ENCODE measurements around the gene SYNE1.

- no peak for TF ChIP-seq ZBED1 (IDR thresholded peaks at IDR 0.05; ENCODE audit: borderline replicate concordance)
- TF ChIP-seq, protein P1, sequence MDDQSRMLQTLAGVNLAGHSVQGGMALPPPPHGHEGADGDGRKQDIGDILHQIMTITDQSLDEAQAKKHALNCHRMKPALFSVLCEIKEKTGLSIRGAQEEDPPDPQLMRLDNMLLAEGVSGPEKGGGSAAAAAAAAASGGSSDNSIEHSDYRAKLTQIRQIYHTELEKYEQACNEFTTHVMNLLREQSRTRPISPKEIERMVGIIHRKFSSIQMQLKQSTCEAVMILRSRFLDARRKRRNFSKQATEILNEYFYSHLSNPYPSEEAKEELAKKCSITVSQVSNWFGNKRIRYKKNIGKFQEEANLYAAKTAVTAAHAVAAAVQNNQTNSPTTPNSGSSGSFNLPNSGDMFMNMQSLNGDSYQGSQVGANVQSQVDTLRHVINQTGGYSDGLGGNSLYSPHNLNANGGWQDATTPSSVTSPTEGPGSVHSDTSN (IDR thresholded peaks at IDR 0.05; ENCODE audit: insufficient replicate concordance, low read depth, low read length), result no peak
- TF ChIP-seq KDM1A (IDR thresholded peaks at IDR 0.05; ENCODE audit: borderline replicate concordance), result no peak
- TF ChIP-seq, protein P2, sequence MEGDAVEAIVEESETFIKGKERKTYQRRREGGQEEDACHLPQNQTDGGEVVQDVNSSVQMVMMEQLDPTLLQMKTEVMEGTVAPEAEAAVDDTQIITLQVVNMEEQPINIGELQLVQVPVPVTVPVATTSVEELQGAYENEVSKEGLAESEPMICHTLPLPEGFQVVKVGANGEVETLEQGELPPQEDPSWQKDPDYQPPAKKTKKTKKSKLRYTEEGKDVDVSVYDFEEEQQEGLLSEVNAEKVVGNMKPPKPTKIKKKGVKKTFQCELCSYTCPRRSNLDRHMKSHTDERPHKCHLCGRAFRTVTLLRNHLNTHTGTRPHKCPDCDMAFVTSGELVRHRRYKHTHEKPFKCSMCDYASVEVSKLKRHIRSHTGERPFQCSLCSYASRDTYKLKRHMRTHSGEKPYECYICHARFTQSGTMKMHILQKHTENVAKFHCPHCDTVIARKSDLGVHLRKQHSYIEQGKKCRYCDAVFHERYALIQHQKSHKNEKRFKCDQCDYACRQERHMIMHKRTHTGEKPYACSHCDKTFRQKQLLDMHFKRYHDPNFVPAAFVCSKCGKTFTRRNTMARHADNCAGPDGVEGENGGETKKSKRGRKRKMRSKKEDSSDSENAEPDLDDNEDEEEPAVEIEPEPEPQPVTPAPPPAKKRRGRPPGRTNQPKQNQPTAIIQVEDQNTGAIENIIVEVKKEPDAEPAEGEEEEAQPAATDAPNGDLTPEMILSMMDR (IDR thresholded peaks at IDR 0.05 in 2 of 3, conservative IDR thresholded peaks at IDR 0.05 in 1 of 3; ENCODE audit: control insufficient read depth in 2 of 3, extremely low read depth in 1 of 3, insufficient read depth in 1 of 3, low read depth in 3 of 3, low read length in 3 of 3), result no peak
- no peak for TF ChIP-seq SMAD5 (IDR thresholded peaks at IDR 0.05; ENCODE audit: low read depth)
- TF ChIP-seq ZNF274 (IDR thresholded peaks at IDR 0.05; ENCODE audit: insufficient read depth, insufficient read length), result no peak
- TF ChIP-seq JUNB (IDR thresholded peaks at IDR 0.05), result no peak
- no peak for TF ChIP-seq FOS (IDR thresholded peaks at IDR 0.05; ENCODE audit: borderline replicate concordance, extremely low read depth, insufficient read length)
- no peak for TF ChIP-seq USF1 (IDR thresholded peaks at IDR 0.05; ENCODE audit: borderline replicate concordance, extremely low read length, insufficient read depth, low read depth, low read length)
- no peak for TF ChIP-seq ZZZ3 (IDR thresholded peaks at IDR 0.05; ENCODE audit: control insufficient read depth, insufficient read length, low read depth)
- no peak for TF ChIP-seq TARDBP (IDR thresholded peaks at IDR 0.05; ENCODE audit: borderline replicate concordance)
- TF ChIP-seq, protein P3, sequence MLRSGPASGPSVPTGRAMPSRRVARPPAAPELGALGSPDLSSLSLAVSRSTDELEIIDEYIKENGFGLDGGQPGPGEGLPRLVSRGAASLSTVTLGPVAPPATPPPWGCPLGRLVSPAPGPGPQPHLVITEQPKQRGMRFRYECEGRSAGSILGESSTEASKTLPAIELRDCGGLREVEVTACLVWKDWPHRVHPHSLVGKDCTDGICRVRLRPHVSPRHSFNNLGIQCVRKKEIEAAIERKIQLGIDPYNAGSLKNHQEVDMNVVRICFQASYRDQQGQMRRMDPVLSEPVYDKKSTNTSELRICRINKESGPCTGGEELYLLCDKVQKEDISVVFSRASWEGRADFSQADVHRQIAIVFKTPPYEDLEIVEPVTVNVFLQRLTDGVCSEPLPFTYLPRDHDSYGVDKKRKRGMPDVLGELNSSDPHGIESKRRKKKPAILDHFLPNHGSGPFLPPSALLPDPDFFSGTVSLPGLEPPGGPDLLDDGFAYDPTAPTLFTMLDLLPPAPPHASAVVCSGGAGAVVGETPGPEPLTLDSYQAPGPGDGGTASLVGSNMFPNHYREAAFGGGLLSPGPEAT (IDR thresholded peaks at IDR 0.05; ENCODE audit: low read depth), result no peak
These were observed 407.8 kb downstream of the SYNE1 start for GRCh38 chr6:152229330-152229729.
